Thymus (tissue), 11 donors: ENCODE data around the gene ST3GAL3. TPM values are rescaled to one million over a fixed set of nuclear protein-coding genes. Genes with fewer than 3 reads are reported as not detected.

Source experiments
- DNase-seq, 9 donors: peaks; one replicate each; pipeline ENCODE4 v3.0.0-alpha.2; 2013; ENCODE audit warnings: low spot score in 9 of 9, low read depth in 6 of 9, missing footprints in 1 of 9
- H3K27ac ChIP-seq, 2 donors: one replicate each; pipeline ENCODE4 v1.5.1; 2013; ENCODE audit warnings: control low read depth in 1 of 2, low read depth in 1 of 2, low read length in 1 of 2, mild to moderate bottlenecking in 1 of 2, moderate library complexity in 1 of 2
- H3K27me3 ChIP-seq, 2 donors: one replicate each; pipeline ENCODE4 v1.5.1; 2013; ENCODE audit warnings: low read length in 1 of 2; ENCODE audit not compliant: control insufficient read depth in 2 of 2, insufficient read depth in 1 of 2
- H3K36me3 ChIP-seq, 2 donors: one replicate each; pipeline ENCODE4 v1.5.1; 2013; ENCODE audit warnings: low read length in 1 of 2, mild to moderate bottlenecking in 1 of 2, moderate library complexity in 1 of 2; ENCODE audit not compliant: control insufficient read depth in 2 of 2, insufficient read depth in 2 of 2
- H3K4me1 ChIP-seq, 2 donors: one replicate each; pipeline ENCODE4 v1.5.1; 2013; ENCODE audit warnings: low read length in 2 of 2; ENCODE audit not compliant: control insufficient read depth in 2 of 2, insufficient read depth in 2 of 2
- H3K4me3 ChIP-seq, 2 donors: one replicate each; pipeline ENCODE4 v1.5.1; 2013; ENCODE audit warnings: low read length in 2 of 2, control low read depth in 1 of 2, mild to moderate bottlenecking in 1 of 2
- H3K9me3 ChIP-seq, 2 donors: one replicate each; pipeline ENCODE4 v1.5.1; 2013; ENCODE audit warnings: low read length in 1 of 2, mild to moderate bottlenecking in 1 of 2; ENCODE audit not compliant: control insufficient read depth in 2 of 2, insufficient read depth in 1 of 2
- WGBS: extraction: QIAGEN DNeasy Blood & Tissue Kit; methylation state at CpG from one replicate; pipeline ENCODE4 v1.1.7; 2013; 5-methylcytosine and 5-hydroxymethylcytosine counted together
- polyA plus RNA-seq: library from polyadenylated mRNA; stranded (reverse); fragments of 200-250 nt; gene quantifications from one replicate; pipeline ENCODE4 v1.2.3, GENCODE V29; 2013
- total RNA-seq: library from RNA; stranded (reverse); fragments of 120-200 nt; gene quantifications from one replicate; pipeline ENCODE4 v1.2.4, GENCODE V29; 2013
- donor health status: healthy.

ST3GAL3 gene
- total and polyA plus RNA-seq, 2 donors: 5.4 to 10.1 TPM

DNA sequence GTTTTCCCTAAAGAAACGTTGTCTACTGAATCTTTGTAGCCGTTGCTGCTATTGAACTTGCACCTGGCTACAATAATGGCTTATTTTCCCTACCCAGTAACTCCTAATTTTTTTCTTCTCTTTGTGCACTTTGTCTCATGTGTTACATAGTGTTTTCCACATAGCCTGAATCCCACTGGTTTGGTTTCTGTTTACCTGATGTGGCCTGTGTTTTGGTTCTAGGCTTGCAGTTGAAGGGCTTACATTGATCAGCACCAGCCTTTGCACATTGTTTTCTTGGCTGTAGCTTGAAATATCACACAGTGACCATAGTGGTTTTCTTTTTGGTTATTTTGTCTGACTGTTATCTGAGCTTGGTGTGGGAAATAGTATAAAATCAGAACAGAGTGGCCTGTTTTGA, 29.5 kb downstream of the ST3GAL3 start:
- no peaks in the 10 kb centered on the region for H3K9me3 ChIP-seq
- 98% methylated on average over 2 of the region's 2 CpGs for WGBS
- no peak for DNase-seq
- peaks cover 3 to 6% of the 10 kb centered on the region in 2 donors for H3K36me3 ChIP-seq
- H3K27ac ChIP-seq: no peak overlapping the region
- H3K4me3 ChIP-seq: no peak overlapping the region
- no peaks in the 10 kb centered on the region for H3K27me3 ChIP-seq
- no peaks in the 10 kb centered on the region for H3K4me1 ChIP-seq

- 95% methylated on average over 4 of the region's 4 CpGs for whole genome bisulfite sequencing
- H3K4me1 ChIP-seq: no peaks in the 10 kb centered on the region
- H3K9me3 ChIP-seq: no peaks in the 10 kb centered on the region
- H3K27ac ChIP-seq: no peak overlapping the region
- H3K36me3 ChIP-seq: peaks cover 3 to 6% of the 10 kb centered on the region in 2 donors
- DNase-seq: no peak
- no peak overlapping the region for H3K4me3 ChIP-seq
- H3K27me3 ChIP-seq: no peaks in the 10 kb centered on the region
Observed at GRCh38 chr1:43742026-43742425, 34.7 kb downstream of the ST3GAL3 start.

- Histone ChIP-seq H3K27ac (no peak overlapping the region), H3K27me3 (no peaks in the 10 kb centered on the region), H3K4me1 (no peaks in the 10 kb centered on the region), H3K4me3 (no peak overlapping the region), H3K9me3 (no peaks in the 10 kb centered on the region), H3K36me3 (peaks cover 3 to 6% of the 10 kb centered on the region in 2 donors)
- no peak for DNase-seq
- WGBS: 100% methylated on average over 1 of the region's 1 CpG
Observed at GRCh38 chr1:43743206-43743605, 35.9 kb downstream of the ST3GAL3 start.

DNA sequence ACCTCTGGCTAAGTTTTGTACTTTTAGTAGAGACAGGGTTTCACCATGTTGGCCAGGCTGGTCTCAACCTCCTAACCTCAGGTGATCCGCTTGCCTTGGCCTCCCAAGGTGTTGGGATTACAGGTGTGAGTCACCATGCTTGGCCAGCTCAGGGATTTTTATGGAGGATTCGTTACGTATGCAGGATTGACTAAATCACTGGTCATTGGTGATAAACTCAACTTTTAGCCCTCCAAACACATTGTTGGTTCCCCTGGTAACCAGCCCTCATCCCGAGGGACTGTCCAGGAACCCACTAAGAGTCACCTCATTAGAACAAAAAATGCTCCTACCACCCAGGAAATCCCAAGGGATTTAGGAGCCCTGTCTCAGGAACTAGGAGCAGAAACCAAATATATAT, 40.4 kb downstream of the ST3GAL3 start:
- H3K27me3 ChIP-seq: no peaks in the 10 kb centered on the region
- over 99% methylated on average over 4 of the region's 4 CpGs for WGBS
- no peak for DNase-seq
- H3K27ac ChIP-seq: no peak overlapping the region
- H3K36me3 ChIP-seq: peaks cover 0 to 3% of the 10 kb centered on the region in 2 donors
- no peaks in the 10 kb centered on the region for H3K9me3 ChIP-seq
- H3K4me1 ChIP-seq: no peaks in the 10 kb centered on the region
- no peak overlapping the region for H3K4me3 ChIP-seq

GRCh38 chr1:43750083-43750482, 42.7 kb downstream of the ST3GAL3 start:
- WGBS: 100% methylated on average over 1 of the region's 1 CpG
- Histone ChIP-seq H3K4me3 (no peak overlapping the region), H3K27ac (no peak overlapping the region), H3K4me1 (no peaks in the 10 kb centered on the region), H3K36me3 (peaks cover 0 to 5% of the 10 kb centered on the region in 2 donors), H3K9me3 (no peaks in the 10 kb centered on the region), H3K27me3 (no peaks in the 10 kb centered on the region)
- no peak for DNase-seq

GRCh38 chr1:43753422-43753821, 46.1 kb downstream of the ST3GAL3 start:
- H3K36me3 ChIP-seq: peaks cover 0 to 5% of the 10 kb centered on the region in 2 donors
- WGBS: 85% methylated on average over 1 of the region's 1 CpG
- H3K4me3 ChIP-seq: no peak overlapping the region
- no peaks in the 10 kb centered on the region for H3K4me1 ChIP-seq
- DNase-seq: no peak
- no peak overlapping the region for H3K27ac ChIP-seq
- no peaks in the 10 kb centered on the region for H3K9me3 ChIP-seq
- H3K27me3 ChIP-seq: no peaks in the 10 kb centered on the region

GRCh38 chr1:43754892-43755291, 47.6 kb downstream of the ST3GAL3 start:
- H3K9me3 ChIP-seq: no peaks in the 10 kb centered on the region
- H3K27ac ChIP-seq: no peak overlapping the region

GRCh38 chr1:43757343-43758053, 50.2 kb downstream of the ST3GAL3 start:
- no peaks in the 10 kb centered on the region for H3K27me3 ChIP-seq
- no peaks in the 10 kb centered on the region for H3K4me1 ChIP-seq
- H3K27ac ChIP-seq: no peak overlapping the region
- no peak for DNase-seq
- no peak overlapping the region for H3K4me3 ChIP-seq
- 97% methylated on average over 2 of the region's 2 CpGs for WGBS
- no peaks in the 10 kb centered on the region for H3K9me3 ChIP-seq
- H3K36me3 ChIP-seq: peaks cover 0 to 5% of the 10 kb centered on the region in 2 donors

More at GRCh38 chr1:43754892-43755291, 47.6 kb downstream of the ST3GAL3 start:
- peaks cover 0 to 5% of the 10 kb centered on the region in 2 donors for H3K36me3 ChIP-seq
- H3K4me3 ChIP-seq: no peak overlapping the region
- no peak for DNase-seq
- H3K4me1 ChIP-seq: no peaks in the 10 kb centered on the region
- no peaks in the 10 kb centered on the region for H3K27me3 ChIP-seq

GRCh38 chr1:43760745-43761317, 53.5 kb downstream of the ST3GAL3 start:
- DNase-seq: no peak
- H3K4me1 ChIP-seq: no peaks in the 10 kb centered on the region
- no peaks in the 10 kb centered on the region for H3K9me3 ChIP-seq
- H3K4me3 ChIP-seq: no peak overlapping the region
- no peaks in the 10 kb centered on the region for H3K27me3 ChIP-seq
- WGBS: 97% methylated on average over 3 of the region's 3 CpGs
- H3K27ac ChIP-seq: no peak overlapping the region
- no peaks in the 10 kb centered on the region for H3K36me3 ChIP-seq
